GM18507 (cell line): ENCODE measurements around the gene IKZF3.
A peak's percentile ranks its signal among the peaks of the same experiment; 100 is the strongest.

ENCODE experiments used
- DNase-seq: peaks from one replicate; pipeline ENCODE4 v3.0.0; 2011; ENCODE audit warnings: low read depth; ENCODE audit not compliant: insufficient read length; ENCODE audit errors: extremely low spot score
- FAIRE-seq: peaks from 2 replicates; lab custom pipeline; 2011; peaks lifted over from hg19 to GRCh38; lab: Jason Lieb, UNC

Gene IKZF3

DNA sequence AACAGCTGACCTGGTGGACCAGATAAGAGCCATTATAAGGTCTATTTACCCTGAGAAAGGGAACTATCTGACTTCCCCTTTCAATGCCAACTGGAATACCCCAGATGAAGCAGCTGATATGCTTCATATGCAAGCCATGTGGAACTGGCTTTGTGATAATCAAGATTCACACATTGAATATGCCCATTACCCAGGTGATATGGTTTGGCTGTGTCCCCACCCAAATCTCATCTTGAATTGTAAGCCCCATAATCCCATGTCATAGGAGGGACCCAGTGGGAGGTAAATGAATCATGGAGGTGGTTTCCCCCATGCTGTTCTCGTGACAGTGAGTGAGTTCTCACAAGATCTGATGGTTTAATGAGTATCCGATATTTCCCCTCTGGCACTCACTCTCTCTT is 42.1 kb downstream of the IKZF3 start:
- DNase-seq (no peak), FAIRE-seq (peak; percentile 83)

DNA sequence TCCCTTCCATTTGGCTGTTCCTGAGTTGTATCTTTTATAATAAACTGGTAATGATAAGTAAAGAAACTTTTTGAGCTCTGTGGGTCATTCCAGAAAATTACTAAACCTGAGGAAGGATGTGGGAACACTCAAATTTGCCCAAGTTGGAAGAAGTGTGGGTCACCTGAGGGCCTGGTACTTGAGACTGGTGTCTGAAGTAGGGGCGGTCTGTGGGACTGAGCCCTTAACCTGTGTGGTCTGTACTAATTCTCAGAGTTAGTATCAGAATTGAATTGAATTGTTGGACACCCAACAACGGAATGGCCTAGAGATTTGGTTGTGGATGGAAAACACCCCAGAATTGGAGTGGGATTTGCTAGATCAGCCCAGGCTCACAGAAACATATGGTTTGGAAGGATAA is 43.1 kb downstream of the IKZF3 start:
- FAIRE-seq = no peak
- no peak for DNase-seq

DNA sequence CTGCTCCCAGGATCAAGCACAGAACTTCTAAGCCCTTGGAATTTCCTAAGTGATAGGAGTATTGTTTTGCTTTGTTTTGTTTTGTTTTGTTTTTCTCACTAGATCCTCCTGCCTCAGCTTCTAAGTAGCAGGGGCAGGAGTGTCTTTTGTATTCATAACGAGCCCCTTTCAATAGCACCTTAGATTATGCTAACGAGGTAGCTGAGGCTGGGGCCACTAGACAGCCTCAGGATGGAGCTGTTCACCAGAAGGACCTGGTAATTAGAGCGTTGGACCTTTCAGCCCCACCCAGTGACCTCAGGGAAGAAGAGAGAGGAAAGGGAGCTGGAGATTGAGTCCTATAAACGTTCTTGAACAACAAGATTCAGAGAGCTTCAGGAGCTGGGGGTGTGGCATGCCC is 43.6 kb downstream of the IKZF3 start:
- no peak for DNase-seq
- FAIRE-seq = no peak

DNA sequence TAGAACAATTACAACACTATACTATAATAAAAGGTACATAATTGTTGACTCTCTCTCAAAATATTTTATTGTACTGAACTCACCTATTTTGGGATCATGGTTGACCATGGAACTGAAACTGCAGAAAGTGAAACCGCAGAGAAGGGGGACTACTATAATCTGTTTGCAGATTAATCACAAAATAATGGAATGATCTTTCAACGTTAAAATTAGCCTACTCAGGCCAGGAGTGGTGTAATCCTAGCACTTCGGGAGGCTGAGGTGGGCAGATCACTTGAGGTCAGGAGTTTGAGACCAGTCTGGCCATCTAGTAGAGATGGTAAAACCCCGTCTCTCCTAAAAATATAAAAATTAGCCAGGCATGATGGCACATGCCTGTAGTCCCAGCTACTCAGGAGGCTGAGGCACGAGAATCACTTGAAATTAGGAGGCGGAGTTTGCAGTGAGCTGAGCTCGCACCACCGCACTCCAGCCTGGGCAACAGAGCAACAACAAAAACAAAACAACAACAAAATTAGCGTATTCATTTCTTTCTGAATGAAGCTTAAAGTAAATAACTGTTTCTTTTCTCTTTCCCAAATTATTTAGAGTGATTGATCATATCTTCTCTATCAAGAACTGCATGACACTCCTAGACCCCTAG is 45.6 kb downstream of the IKZF3 start:
- no peak for DNase-seq
- peak; percentile 86 for FAIRE-seq

DNA sequence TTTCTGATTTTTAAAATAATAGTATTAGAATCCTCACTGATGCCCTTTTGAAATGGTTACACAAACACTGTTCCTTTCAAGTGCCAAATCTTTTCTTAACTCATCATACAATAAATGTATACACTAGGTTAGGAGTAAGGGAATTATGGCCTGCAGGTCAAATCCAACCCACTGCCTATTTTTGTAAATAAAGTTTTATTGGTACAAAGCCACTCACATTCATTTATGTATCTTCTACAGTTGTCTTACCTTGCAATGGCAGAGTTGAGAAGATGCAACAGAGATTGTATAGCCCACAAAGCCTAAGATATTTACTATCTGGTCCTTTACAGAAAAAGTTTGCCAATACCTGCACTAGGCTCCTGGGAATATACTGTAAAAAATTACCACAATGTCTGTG is 47.8 kb downstream of the IKZF3 start:
- no peak for FAIRE-seq
- DNase-seq = no peak

DNA sequence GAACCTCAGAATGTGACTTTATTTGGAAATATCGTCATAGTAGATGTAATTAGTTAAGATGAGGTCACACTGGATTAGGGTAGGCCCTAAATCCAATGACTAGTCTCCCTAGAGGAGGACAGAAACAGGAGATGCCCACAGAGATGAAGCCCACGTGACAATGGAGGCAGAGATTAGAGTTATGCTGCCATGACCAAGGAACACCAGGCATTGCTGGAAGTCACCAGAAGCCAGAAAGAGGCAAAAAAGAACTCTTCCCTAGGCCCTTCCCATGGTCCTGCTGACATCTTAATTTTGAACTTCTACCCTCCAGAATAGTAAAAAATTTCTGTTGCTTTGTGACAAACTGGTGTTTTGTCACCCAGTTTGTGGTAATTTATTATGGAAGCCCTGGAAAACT is 49.6 kb downstream of the IKZF3 start:
- peak; percentile 33 for FAIRE-seq
- DNase-seq = no peak

DNA sequence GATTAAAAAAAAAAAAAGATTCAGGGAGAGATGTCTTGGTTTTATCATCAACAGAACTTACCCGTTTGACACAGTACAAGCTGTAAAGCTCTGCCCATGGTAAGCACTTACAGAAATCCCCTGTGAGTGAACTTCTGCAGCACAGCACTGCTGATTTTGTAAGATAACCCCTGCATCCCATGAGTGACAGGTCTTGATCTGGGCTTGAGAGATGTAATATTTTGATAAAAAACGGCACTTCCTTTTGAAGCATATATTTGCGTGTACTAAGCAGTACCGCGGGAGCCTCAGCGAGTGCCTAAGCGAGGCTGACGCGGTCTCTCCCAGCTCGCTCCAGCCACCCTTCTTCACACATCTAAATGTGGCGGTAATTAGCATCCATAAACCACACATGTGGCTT is 50.5 kb downstream of the IKZF3 start:
- FAIRE-seq (peak; percentile 54), DNase-seq (no peak)

DNA sequence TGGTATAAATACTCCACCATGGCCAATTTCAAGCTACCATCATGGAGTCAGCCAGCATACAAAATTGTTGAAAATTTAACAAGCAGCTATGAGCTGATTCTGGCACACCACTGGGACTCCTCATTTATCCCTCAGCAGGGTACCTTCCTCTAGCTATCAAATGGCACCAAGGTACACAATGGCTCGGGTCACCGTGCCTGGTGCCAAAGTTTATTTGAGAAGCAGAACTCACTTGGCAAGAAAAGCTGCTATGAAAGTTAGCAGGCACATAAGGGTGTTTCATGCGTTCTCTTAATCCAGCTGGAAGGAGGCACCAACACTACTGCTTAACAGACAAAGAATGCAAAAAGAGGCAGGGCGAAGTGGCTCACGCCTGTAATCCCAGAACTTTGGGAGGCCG is 51.6 kb downstream of the IKZF3 start:
- FAIRE-seq = no peak
- DNase-seq = no peak

DNA sequence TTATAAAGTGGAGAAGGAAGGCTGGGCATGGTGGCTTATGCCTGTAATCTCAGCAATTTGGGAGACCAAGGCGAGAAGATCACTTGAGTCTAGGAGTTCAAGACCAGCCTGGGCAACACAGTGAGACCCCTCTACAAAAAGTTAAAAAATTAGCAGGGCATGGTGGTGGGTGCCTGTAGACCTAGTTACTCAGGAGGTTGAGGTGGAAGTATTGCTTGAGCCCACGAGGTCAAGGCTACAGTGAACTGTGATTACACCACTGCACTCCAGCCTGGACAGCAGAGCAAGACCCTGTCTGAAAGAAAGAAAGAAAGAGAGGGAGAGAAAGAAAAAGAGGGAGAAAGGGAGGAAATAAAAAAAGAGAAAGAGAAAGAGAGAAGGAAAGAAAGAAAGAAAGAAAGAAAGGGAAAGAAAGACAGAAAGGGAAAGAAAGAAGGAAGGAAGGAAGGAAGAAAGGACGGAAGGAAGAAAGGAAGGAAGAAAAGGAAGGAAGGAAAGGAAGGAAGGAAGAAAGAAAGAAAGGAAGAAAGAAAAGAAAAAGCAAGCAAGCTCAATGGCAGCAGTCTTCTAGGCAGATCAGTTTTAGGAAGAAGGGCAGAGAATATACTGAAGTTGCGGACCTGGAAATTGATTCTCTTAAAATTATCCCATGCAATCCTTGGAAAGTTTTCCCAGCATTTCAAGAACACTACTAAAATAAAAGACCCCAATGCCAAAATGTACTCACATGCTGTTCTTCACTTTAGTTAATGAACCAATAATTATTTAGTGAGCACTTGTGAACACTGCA is 53.0 kb downstream of the IKZF3 start:
- DNase-seq = no peak
- FAIRE-seq = peak; percentile 71

DNA sequence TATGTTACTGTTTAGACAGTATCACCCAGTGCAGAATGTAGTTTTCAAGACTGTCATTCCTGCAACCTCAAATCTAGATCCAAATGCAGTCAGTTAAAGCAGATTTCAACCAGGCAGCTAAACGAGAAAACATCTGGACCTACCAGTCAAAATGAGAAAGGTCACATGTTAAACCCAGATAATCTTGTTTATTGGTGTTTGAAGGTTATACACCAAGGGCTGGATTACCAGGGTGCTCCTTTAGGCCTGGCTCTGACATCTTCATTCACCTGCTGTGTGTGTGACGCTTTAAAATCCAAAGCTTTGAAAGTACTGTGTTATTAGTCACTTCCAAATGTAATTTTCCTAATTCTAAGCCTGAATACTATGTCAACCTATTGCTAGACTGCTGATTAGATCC is 54.9 kb downstream of the IKZF3 start:
- no peak for DNase-seq

DNA sequence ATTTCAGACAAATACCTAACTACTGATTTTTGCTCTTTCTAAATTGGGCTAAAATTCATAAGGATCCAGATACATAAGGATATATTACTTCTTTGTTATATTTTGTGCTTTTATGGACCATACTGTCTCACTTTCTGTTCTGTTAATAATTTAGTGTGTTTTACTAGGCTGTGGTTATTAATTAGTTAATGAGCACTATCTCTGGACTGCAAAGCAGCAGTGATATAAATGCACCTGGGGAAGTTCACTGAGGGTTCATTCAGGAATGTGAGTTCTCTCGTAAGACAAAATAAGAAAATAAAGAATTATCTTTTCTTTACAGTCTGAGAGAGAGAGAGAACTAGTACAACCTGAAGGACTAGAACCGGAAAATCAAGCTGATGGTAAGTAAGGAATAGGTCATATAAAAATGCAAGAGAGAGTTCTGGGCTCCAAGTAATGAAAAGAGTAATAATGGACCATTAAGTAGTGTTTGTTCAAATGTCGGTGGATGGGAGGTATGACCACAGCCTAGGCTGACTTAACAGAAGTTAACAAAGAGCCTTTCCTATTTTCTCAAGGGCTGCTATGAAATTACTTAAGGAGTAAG is 55.6 kb downstream of the IKZF3 start:
- FAIRE-seq (no peak), DNase-seq (no peak)

More for the DNA sequence above, 54.9 kb downstream of the IKZF3 start:
- FAIRE-seq = peak; percentile 93

DNA sequence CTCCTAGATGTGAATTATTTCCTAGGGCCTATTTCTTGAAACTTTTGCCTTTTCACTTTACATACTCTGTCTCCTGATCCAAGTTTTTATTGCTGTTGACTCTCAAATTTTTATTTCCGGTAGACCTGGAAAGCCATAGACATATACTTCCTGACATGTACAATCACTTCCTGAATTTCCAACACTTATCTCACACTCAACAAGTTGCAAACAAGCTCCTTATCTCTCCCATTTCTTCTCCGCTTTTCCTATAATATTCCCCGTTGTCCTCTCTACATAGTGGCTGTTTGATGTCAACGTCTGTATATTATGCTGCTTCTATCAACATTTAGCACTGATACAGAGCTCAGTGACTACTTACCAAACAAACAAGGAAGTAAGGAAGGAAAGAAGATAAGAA is 59.3 kb downstream of the IKZF3 start:
- DNase-seq (no peak), FAIRE-seq (no peak)

DNA sequence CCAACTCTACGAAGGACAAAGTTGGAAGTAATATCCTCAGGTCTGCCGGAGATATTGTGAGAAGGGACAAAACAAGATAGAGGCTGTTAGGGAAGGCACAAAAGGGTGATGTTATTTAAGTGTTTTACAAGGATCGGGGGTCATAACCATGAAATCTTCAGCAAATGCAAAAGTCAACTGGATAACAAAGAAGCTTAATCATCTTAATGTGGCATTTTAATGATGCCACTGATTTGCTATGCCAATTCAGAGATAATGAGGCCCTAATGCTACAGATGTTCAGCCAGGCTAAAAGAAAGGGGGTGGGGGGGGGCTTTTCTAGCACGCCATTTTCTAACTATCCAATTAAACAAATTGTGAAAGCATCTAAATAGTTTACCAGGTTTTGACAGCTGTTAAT is 63.1 kb downstream of the IKZF3 start:
- FAIRE-seq (peak; percentile 12), DNase-seq (no peak)

DNA sequence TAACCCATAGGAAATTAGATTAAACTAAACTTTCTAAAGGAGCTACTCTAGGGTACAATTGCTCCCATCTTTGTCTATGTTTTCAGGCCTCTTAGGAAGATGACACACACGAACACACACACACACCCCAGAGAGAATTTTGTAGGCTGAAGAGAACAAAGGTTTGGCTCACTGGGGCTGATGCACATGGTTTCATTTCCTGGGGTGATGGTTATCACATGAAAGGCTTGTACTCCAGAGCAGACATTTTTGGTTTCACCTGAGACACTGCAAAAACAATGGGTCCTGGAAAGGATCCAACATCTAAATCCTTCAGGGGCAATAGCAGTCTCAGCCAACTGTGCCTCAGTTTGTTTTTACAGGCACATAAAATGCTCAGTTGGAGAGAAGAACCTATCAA is 63.6 kb downstream of the IKZF3 start:
- DNase-seq (no peak), FAIRE-seq (peak; percentile 98)

DNA sequence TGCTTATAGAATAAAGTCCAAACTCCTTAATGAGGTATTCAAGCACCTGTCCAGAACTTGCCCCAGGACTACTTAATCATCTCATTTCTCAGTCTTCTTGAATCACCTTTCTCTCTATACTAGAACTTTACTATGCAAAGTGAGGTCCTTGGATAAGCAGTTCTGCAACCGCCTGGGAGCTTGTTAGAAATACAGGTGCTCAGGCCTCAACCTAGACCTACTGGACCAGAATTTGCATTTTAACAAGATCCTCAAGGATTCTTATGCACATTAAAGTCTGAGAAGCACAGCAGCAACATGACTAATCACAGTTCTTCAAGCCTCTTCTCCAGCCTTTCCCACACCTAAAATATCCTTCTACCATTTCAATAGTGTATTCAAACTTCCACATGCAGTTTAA is 64.7 kb downstream of the IKZF3 start:
- no peak for FAIRE-seq
- DNase-seq = no peak

DNA sequence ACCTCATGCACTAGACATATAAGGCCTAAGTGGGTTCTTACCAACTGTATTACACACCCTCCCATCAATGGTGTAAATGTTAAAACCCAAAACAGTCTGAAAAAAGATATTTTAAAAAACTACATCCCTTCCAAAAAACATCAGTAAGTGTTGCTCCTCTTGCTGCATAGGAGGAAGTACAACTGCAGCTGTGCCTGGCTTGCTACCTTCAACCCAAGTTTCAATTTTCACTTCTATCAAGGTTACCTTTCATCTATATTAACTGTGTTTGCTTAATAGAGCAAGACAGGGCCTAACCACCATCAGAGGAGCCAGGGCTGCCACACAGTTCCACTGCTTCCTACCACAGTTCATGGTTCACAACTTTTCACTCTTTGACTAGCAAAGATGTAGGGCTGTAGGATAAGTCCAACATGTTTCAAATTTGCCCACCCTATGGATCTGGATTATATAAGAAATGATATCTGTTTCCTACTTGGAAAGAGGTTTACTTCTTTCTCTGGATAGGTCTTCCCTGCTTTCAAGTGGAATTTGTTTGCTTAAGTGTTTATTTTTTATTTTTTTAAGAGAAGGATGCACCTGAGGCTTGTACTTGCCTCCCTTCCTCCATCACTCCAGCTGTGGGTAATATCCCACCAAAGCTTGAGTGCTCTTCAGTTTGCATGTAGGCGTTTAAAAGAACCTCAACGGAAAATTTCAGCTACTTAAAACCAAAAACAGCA is 69.7 kb downstream of the IKZF3 start:
- peak; percentile 39 for DNase-seq

DNA sequence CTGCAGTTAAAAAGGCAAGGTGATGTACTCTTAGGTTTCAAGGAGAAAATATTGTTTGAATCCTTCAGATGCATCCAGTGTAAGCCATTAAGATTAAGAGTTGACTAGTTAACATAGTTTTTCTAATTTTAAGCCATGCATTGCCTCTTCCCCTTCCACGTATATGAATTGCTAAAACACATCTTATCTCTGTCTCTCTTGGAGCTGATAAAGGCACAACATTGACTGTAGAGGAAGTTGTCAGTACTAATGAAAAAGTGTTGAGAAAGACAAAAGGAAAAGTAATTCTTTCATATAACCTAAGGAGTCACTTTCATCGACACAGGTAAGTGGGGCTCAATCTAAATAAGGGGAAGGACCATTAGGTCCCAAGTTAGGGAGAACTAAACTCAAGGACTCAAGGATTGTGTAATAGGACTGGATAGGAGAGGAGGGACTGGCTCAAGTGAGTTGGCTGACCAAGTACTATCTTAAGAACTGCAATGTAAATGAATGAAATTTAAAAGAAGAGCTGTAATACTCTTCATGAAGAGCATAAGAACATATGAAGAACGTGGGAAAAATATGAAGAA is 70.7 kb downstream of the IKZF3 start:
- FAIRE-seq = no peak
- DNase-seq = no peak

More for the DNA sequence above, 69.7 kb downstream of the IKZF3 start:
- FAIRE-seq = peak; percentile 100

DNA sequence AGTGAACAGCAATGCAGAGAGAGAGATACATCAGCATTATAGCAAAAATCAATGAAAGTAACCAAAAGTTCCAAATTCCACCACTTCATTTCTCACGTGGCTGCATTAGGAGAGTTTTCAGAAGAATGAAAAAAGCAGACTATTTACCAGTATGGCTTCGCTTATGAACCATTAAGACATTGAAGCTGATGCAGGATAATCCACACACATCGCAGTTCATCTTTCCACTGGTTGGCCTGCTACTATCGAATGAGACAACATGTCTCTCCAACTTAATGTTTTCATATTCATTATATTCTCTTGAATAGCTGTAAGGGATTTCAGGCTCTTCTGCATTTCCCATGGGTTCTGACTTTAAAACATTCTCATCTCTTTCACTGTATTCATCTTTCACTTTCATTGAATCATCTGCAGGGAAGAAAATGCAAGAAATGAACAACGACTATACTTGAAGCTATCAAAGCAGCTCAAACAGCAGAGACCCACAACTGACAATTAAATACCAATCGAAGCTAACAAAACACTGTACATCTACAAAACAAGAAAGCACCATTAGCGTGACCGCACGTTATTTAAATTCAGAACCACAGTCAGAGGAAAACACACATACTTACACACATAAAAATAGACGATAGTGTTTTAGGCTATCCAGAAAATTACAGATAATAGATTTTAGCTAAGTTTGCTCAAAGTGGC is 71.4 kb downstream of the IKZF3 start:
- FAIRE-seq (peak; percentile 84), DNase-seq (no peak)
